ENCODE results near the gene SMTNL1.

- TF ChIP-seq CTCF (IDR thresholded peaks at IDR 0.05) (no peak), POLR2A (IDR thresholded peaks at IDR 0.05) (no peak)
Observed at GRCh38 chr11:57555393-57555792, 18.0 kb downstream of the SMTNL1 start.

Data from Peyer's patch (tissue), 4 donors.